Hepatocyte (in vitro differentiated cells): Measurements from ENCODE around the gene LY6G6F.

ENCODE experiments used
- CTCF ChIP-seq: fragments of 200-600 bp; sonication (generic); IDR thresholded peaks from 2 replicates; pipeline ENCODE4 v1.5.1; 2016; ENCODE audit warnings: antibody characterized with exemption, mild to moderate bottlenecking; ENCODE audit not compliant: poor library complexity
- EZH2 ChIP-seq: fragments of 200-600 bp; sonication (generic); IDR thresholded peaks from 2 replicates; pipeline ENCODE4 v1.6.1; 2016; ENCODE audit warnings: antibody characterized with exemption, mild to moderate bottlenecking, borderline replicate concordance

- TF ChIP-seq CTCF (no peak), EZH2 (no peak)
Measured at GRCh38 chr6:31663126-31663960, 43.3 kb upstream of the LY6G6F start.
